Measurements from ENCODE around the gene TBL2. TPM values are rescaled to one million over a fixed set of nuclear protein-coding genes. Genes with fewer than 3 reads are reported as not detected.

TBL2 gene
- total and polyA plus RNA-seq, 2 experiments from 2014 or later: 65.3 to 80.3 TPM

DNA sequence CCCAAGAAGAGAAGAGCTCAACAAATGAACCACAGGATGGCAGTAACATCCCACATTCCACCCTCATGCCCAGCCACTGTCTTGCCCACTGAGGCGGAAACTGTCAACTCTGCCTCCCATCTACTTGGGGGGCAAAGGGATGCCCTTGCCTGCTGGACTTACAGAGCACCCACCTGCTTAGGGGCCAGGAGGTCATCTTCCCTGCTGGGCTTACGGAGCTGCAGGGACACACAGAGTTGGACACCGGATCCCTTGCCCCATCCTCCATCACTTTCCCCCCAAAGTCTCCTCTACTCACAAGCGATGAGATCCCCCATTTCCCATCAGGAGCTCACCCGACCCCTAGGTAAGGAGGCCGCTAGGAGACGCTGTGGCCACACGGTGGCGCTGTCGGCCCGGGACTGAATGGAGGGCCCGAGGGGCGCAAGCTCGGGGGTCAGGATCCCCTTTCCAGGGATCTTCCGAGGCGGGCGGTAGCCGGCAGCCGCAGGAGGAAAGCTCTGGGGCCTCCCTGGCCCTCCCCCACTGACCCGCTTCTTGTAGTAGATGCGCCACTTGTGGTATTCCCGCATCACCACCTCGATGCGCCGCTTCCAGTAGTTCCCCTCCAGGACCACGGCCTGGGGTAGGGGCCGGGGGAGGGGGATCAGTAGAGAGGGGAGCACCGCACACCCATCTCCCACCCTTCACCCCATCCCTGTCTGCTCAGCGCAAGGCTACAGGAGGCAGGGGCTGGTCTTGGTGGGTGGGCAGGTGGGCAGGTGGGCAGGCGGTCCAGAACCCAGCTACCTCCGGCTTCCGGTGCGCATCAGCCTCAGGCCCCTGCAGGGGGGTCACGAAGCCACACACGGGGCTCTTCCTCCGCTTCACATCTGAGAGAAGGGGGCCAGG, 28.7 kb upstream of the TBL2 start:
- no peaks in the 10 kb centered on the region for H3K27me3 ChIP-seq
- TF ChIP-seq, protein P1, sequence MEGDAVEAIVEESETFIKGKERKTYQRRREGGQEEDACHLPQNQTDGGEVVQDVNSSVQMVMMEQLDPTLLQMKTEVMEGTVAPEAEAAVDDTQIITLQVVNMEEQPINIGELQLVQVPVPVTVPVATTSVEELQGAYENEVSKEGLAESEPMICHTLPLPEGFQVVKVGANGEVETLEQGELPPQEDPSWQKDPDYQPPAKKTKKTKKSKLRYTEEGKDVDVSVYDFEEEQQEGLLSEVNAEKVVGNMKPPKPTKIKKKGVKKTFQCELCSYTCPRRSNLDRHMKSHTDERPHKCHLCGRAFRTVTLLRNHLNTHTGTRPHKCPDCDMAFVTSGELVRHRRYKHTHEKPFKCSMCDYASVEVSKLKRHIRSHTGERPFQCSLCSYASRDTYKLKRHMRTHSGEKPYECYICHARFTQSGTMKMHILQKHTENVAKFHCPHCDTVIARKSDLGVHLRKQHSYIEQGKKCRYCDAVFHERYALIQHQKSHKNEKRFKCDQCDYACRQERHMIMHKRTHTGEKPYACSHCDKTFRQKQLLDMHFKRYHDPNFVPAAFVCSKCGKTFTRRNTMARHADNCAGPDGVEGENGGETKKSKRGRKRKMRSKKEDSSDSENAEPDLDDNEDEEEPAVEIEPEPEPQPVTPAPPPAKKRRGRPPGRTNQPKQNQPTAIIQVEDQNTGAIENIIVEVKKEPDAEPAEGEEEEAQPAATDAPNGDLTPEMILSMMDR (IDR thresholded peaks at IDR 0.05; ENCODE audit: low read depth, low read length): peak; percentile 95
- peak; percentile 48 to 79 for DNase-seq (ENCODE audit: low read depth in 1 of 2, low spot score in 1 of 2)
- H3K9me3 ChIP-seq (ENCODE audit: low read depth): no peaks in the 10 kb centered on the region
- H3K4me3 ChIP-seq: no peak overlapping the region
- H3K36me3 ChIP-seq: no peaks in the 10 kb centered on the region
- H3K27ac ChIP-seq: no peak overlapping the region
- no peaks in the 10 kb centered on the region for H3K4me1 ChIP-seq (ENCODE audit: low read depth)

DNA sequence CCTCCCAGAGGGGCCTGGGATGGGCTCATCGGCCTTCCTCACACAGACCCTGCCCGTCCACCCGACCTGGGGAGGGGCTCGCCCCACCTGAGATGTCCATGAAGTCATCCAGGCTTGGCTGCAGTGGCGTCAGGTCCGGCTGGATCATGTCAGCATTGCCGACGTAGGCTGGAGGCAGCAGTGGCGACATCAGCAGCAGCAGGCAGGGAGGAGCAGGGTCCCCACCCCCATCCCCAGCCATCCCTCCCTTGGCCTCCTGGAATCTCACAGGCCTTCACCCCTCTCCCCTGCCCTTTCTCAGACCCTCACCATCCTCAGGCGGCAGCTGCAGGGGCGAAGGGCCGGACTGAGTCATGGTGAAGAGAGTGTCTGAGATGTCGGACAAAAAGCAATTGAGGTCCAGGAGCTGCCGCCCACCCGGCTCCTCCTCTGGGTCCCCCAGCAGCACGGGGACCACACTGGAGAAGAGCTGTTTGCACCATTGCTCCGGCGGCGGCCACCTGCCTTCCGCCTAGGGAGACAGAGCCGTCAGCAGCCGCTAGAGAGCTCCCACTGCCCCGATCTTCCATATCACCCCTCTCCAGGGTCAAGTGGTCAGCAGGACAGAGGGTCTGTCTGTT, 27.3 kb upstream of the TBL2 start:
- peak in 1 of 2 donors; percentile 36 for DNase-seq (ENCODE audit: low read depth in 1 of 2, low spot score in 1 of 2)
- no peaks in the 10 kb centered on the region for H3K9me3 ChIP-seq (ENCODE audit: low read depth)
- no peaks in the 10 kb centered on the region for H3K36me3 ChIP-seq
- no peak overlapping the region for H3K4me3 ChIP-seq
- no peak overlapping the region for H3K27ac ChIP-seq
- no peaks in the 10 kb centered on the region for H3K4me1 ChIP-seq (ENCODE audit: low read depth)
- H3K27me3 ChIP-seq: no peaks in the 10 kb centered on the region
- TF ChIP-seq, protein P1 (IDR thresholded peaks at IDR 0.05; ENCODE audit: low read depth, low read length): no peak

DNA sequence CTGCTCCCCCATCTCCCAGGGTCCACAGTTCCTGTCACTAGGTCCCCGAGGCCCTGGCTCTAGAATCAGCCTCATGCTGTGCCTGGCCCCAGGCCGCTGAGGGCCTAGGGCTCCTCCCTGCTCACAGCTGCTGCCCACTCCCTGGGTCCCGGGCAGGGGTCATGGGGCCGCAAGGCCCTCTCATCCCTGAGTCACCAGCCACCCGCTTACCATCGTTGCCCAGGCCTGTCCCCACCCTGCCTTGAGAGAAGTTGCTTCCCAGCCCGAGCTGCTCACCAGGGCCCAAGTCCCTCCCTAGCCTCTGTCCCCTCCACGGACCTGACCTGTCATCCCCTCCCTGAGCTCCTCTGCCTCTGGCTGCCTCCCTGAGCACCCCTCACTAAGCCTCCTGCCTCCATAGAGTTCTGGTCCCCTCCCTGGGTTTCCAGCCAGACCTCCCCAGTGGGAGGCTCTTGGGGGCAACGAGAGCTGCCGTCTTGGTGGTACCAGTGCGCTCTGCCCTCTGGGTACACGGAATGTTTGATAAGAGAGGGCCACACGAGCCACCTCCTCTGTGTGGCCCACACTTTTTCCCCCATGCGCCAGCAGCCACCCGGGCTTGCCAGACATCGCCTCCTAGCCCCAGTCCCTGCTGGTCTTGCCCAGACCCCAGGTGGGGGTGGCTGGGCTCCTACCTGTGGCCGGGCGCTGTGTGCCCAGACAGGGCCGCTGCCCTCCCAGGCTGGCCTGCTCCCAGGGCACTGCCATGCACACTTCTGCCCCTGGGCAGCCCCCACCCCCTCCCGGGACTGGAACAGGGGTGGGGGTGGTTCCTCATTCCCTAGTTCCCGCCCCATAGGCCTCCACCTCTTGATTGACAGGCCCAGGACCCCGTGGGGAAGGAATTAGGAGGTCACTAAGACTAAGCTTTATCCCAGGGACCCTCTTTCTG, 24.6 kb upstream of the TBL2 start:
- no peaks in the 10 kb centered on the region for H3K36me3 ChIP-seq
- H3K9me3 ChIP-seq (ENCODE audit: low read depth): no peaks in the 10 kb centered on the region
- H3K4me3 ChIP-seq: no peak overlapping the region
- TF ChIP-seq, protein P1 (IDR thresholded peaks at IDR 0.05; ENCODE audit: low read depth, low read length): no peak
- no peaks in the 10 kb centered on the region for H3K27me3 ChIP-seq
- no peaks in the 10 kb centered on the region for H3K4me1 ChIP-seq (ENCODE audit: low read depth)
- no peak overlapping the region for H3K27ac ChIP-seq
- no peak for DNase-seq (ENCODE audit: low read depth in 1 of 2, low spot score in 1 of 2)

DNA sequence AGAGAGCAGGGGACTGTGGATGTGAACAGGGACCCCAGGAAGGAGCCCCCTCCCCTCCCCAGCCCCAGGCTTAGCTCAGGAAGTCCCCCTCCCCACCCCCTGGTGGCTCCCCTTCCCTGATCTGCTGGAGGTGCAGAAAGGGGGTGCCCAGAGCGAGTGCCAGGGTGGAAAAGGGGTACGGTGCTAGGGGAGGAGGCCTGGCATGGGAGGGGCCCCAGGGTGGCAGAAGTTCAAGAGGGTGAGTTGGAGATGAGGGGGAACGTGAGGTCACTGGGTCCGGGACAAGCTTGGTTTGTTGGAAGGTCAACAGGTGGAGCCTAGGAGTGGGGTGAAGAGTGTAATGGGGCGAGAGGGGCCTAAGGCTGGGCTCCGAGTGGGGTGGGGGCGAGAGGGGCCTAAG, 21.5 kb upstream of the TBL2 start:
- Histone ChIP-seq H3K27me3 (no peaks in the 10 kb centered on the region), H3K9me3 (ENCODE audit: low read depth) (no peaks in the 10 kb centered on the region), H3K4me3 (no peak overlapping the region), H3K4me1 (ENCODE audit: low read depth) (no peaks in the 10 kb centered on the region), H3K27ac (no peak overlapping the region), H3K36me3 (no peaks in the 10 kb centered on the region)
- no peak for DNase-seq (ENCODE audit: low read depth in 1 of 2, low spot score in 1 of 2)
- TF ChIP-seq, protein P1 (IDR thresholded peaks at IDR 0.05; ENCODE audit: low read depth, low read length): no peak

DNA sequence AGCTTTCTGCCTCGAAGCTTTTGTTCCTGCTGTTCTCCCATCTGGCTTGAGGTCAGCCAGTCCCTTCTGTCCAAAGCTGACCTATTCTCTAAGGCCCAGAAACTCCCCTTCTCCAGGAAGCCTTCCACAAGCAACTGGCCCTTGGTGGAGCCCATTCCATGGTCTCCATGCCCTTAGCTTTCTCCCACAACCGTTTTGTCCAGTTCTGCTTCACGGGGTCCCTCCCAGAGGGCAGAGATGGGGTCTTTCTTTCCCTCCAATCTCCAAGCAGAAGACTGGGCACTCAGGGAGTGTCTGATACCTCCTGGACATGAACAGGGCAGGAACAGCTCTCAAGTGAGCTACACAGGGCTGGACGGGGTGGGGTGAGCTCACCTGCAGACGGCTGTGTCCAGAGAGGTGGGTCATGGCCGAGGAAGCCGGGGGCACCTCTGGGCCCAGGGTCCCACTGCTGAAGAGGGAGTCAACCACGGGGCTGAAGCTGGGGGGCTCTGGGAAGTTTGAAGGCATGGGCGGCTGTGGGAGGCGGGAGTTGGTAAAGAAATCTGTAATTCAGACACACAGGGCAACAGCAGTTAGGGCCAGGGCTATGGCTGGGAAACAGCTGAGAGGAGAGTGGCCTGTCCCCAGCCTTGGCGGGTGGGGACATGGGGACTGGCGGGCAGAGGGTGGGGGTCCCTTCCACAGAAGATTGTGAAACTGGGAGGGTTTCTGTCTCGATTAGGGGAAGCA, 20.9 kb upstream of the TBL2 start:
- Histone ChIP-seq H3K36me3 (no peaks in the 10 kb centered on the region), H3K27ac (no peak overlapping the region), H3K27me3 (no peaks in the 10 kb centered on the region), H3K9me3 (ENCODE audit: low read depth) (no peaks in the 10 kb centered on the region), H3K4me1 (ENCODE audit: low read depth) (no peaks in the 10 kb centered on the region), H3K4me3 (no peak overlapping the region)
- no peak for DNase-seq (ENCODE audit: low read depth in 1 of 2, low spot score in 1 of 2)
- TF ChIP-seq, protein P1 (IDR thresholded peaks at IDR 0.05; ENCODE audit: low read depth, low read length): no peak
